SJCRH30 (cell line): ENCODE data around the gene NR2F1-AS1. TPM values are rescaled to one million over a fixed set of nuclear protein-coding genes. Genes with fewer than 3 reads are reported as not detected.
"Not testable (repeated sequence)": the region's sequence is repeated elsewhere in the genome, so short reads cannot be mapped to it uniquely, and the experiment has no call there.

Source experiments
- DNase-seq, 2 experiments: peaks; one replicate each; pipeline ENCODE4 v3.0.0-alpha.2; 2015 to 2020
- H3K27ac ChIP-seq: fragments of 250-450 bp; sonication (Bioruptor Pico); 2 replicates; pipeline ENCODE4 v1.5.1; 2020; ENCODE audit warnings: mild to moderate bottlenecking, moderate library complexity
- H3K27me3 ChIP-seq: fragments of 250-450 bp; sonication (Bioruptor Pico); 2 replicates; pipeline ENCODE4 v1.5.1; 2020; ENCODE audit warnings: mild to moderate bottlenecking, moderate library complexity
- H3K36me3 ChIP-seq: fragments of 250-450 bp; sonication (Bioruptor Pico); 2 replicates; pipeline ENCODE4 v1.5.1; 2020; ENCODE audit warnings: mild to moderate bottlenecking, moderate library complexity
- H3K4me1 ChIP-seq: fragments of 250-450 bp; sonication (Bioruptor Pico); 2 replicates; pipeline ENCODE4 v1.5.1; 2020; ENCODE audit warnings: mild to moderate bottlenecking, moderate library complexity
- H3K4me3 ChIP-seq: fragments of 250-450 bp; sonication (Bioruptor Pico); 2 replicates; pipeline ENCODE4 v1.5.1; 2020; ENCODE audit warnings: mild to moderate bottlenecking, moderate library complexity
- H3K9me3 ChIP-seq: fragments of 250-450 bp; sonication (Bioruptor Pico); replicated peaks from 2 replicates; pipeline ENCODE4 v1.5.1; 2020; ENCODE audit warnings: mild to moderate bottlenecking, moderate library complexity
- total RNA-seq: library from RNA; depleted of rRNA; stranded (reverse); fragments of >200 nt; shearing (Covaris generic); gene quantifications from 2 replicates; pipeline ENCODE4 v1.2.3, GENCODE V29; 2014

The NR2F1-AS1 gene
- total RNA-seq, 1 experiment from 2014 or later, result 11.3 TPM

- DNase-seq, result peak in 1 of 2 experiments; percentile 20
- no peaks in the 10 kb centered on the region for H3K36me3 ChIP-seq
- no peaks in the 10 kb centered on the region for H3K27me3 ChIP-seq
- H3K4me3 ChIP-seq, result no peak overlapping the region
- peaks cover 6% of the 10 kb centered on the region for H3K4me1 ChIP-seq
- H3K27ac ChIP-seq, result no peak overlapping the region
- no peaks in the 10 kb centered on the region for H3K9me3 ChIP-seq
Observed at GRCh38 chr5:93403141-93403928, 177.7 kb downstream of the NR2F1-AS1 start.

GRCh38 chr5:93402451-93402850, 178.6 kb downstream of the NR2F1-AS1 start:
- Histone ChIP-seq H3K27me3 (no peaks in the 10 kb centered on the region), H3K36me3 (no peaks in the 10 kb centered on the region), H3K27ac (no peak overlapping the region), H3K4me1 (peaks cover 6% of the 10 kb centered on the region), H3K9me3 (no peaks in the 10 kb centered on the region), H3K4me3 (no peak overlapping the region)
- DNase-seq, result no peak

GRCh38 chr5:93401634-93402213, 179.3 kb downstream of the NR2F1-AS1 start:
- DNase-seq, result no peak
- Histone ChIP-seq H3K27me3 (no peaks in the 10 kb centered on the region), H3K4me1 (peaks cover 6% of the 10 kb centered on the region), H3K27ac (no peak overlapping the region), H3K36me3 (no peaks in the 10 kb centered on the region), H3K9me3 (no peaks in the 10 kb centered on the region), H3K4me3 (no peak overlapping the region)

- DNase-seq, result no peak
- no peak overlapping the region for H3K4me3 ChIP-seq
- no peak overlapping the region for H3K27ac ChIP-seq
- no peaks in the 10 kb centered on the region for H3K36me3 ChIP-seq
- peaks cover 6% of the 10 kb centered on the region for H3K4me1 ChIP-seq
- no peaks in the 10 kb centered on the region for H3K9me3 ChIP-seq
- H3K27me3 ChIP-seq, result no peaks in the 10 kb centered on the region
Observed at GRCh38 chr5:93399675-93400074, 181.3 kb downstream of the NR2F1-AS1 start.

- Histone ChIP-seq H3K9me3 (no peaks in the 10 kb centered on the region), H3K27ac (no peak overlapping the region), H3K4me1 (no peaks in the 10 kb centered on the region), H3K27me3 (no peaks in the 10 kb centered on the region), H3K4me3 (no peak overlapping the region), H3K36me3 (no peaks in the 10 kb centered on the region)
- no peak for DNase-seq
Observed at GRCh38 chr5:93395971-93396379, 185.0 kb downstream of the NR2F1-AS1 start.

GRCh38 chr5:93395010-93395409, 186.0 kb downstream of the NR2F1-AS1 start:
- Histone ChIP-seq H3K36me3 (no peaks in the 10 kb centered on the region), H3K9me3 (no peaks in the 10 kb centered on the region), H3K4me3 (no peak overlapping the region), H3K27me3 (no peaks in the 10 kb centered on the region), H3K4me1 (no peaks in the 10 kb centered on the region), H3K27ac (no peak overlapping the region)
- no peak for DNase-seq

- no peak overlapping the region for H3K27ac ChIP-seq
Observed at GRCh38 chr5:93394301-93394700, 186.7 kb downstream of the NR2F1-AS1 start.

GRCh38 chr5:93391169-93391568, 189.8 kb downstream of the NR2F1-AS1 start:
- not testable (repeated sequence) for H3K36me3 ChIP-seq, DNase-seq, H3K4me3 ChIP-seq, H3K4me1 ChIP-seq, H3K9me3 ChIP-seq, H3K27me3 ChIP-seq, H3K27ac ChIP-seq

More at GRCh38 chr5:93394301-93394700, 186.7 kb downstream of the NR2F1-AS1 start:
- DNase-seq, result peak; percentile 30 to 58
- Histone ChIP-seq H3K4me1 (no peaks in the 10 kb centered on the region), H3K4me3 (no peak overlapping the region), H3K36me3 (no peaks in the 10 kb centered on the region), H3K27me3 (no peaks in the 10 kb centered on the region), H3K9me3 (no peaks in the 10 kb centered on the region)

GRCh38 chr5:93385655-93386054, 195.4 kb downstream of the NR2F1-AS1 start:
- Histone ChIP-seq H3K36me3 (no peaks in the 10 kb centered on the region), H3K27me3 (no peaks in the 10 kb centered on the region), H3K27ac (no peak overlapping the region), H3K4me3 (no peak overlapping the region), H3K4me1 (peaks cover 3% of the 10 kb centered on the region; the same call in 1 of the 2 replicates), H3K9me3 (no peaks in the 10 kb centered on the region)
- DNase-seq, result no peak

GRCh38 chr5:93384995-93385394, 196.0 kb downstream of the NR2F1-AS1 start:
- no peak overlapping the region for H3K27ac ChIP-seq
- no peaks in the 10 kb centered on the region for H3K9me3 ChIP-seq
- peaks cover 3% of the 10 kb centered on the region; the same call in 1 of the 2 replicates for H3K4me1 ChIP-seq
- no peak for DNase-seq
- H3K4me3 ChIP-seq, result no peak overlapping the region
- H3K27me3 ChIP-seq, result no peaks in the 10 kb centered on the region
- no peaks in the 10 kb centered on the region for H3K36me3 ChIP-seq

GRCh38 chr5:93384026-93384425, 197.0 kb downstream of the NR2F1-AS1 start:
- H3K27ac ChIP-seq, result no peak overlapping the region
- no peak overlapping the region for H3K4me3 ChIP-seq
- no peak for DNase-seq
- H3K9me3 ChIP-seq, result no peaks in the 10 kb centered on the region
- H3K4me1 ChIP-seq, result peaks cover 3% of the 10 kb centered on the region; the same call in 1 of the 2 replicates
- no peaks in the 10 kb centered on the region for H3K36me3 ChIP-seq
- no peaks in the 10 kb centered on the region for H3K27me3 ChIP-seq

GRCh38 chr5:93382188-93382825, 198.7 kb downstream of the NR2F1-AS1 start:
- Histone ChIP-seq H3K4me3 (no peak overlapping the region), H3K27me3 (no peaks in the 10 kb centered on the region), H3K4me1 (peaks cover 14% of the 10 kb centered on the region)

GRCh38 chr5:93381057-93381456, 200.0 kb downstream of the NR2F1-AS1 start:
- Histone ChIP-seq H3K4me1 (peaks cover 14% of the 10 kb centered on the region), H3K9me3 (no peaks in the 10 kb centered on the region), H3K27ac (no peak overlapping the region), H3K27me3 (no peaks in the 10 kb centered on the region), H3K4me3 (no peak overlapping the region), H3K36me3 (no peaks in the 10 kb centered on the region)
- DNase-seq, result no peak

More at GRCh38 chr5:93382188-93382825, 198.7 kb downstream of the NR2F1-AS1 start:
- no peak for DNase-seq
- no peaks in the 10 kb centered on the region for H3K9me3 ChIP-seq
- no peaks in the 10 kb centered on the region for H3K36me3 ChIP-seq
- no peak overlapping the region for H3K27ac ChIP-seq

GRCh38 chr5:93378073-93378472, 202.9 kb downstream of the NR2F1-AS1 start:
- peak overlapping the region; percentile 59 for H3K27ac ChIP-seq
- peaks cover 11% of the 10 kb centered on the region for H3K4me1 ChIP-seq
- no peaks in the 10 kb centered on the region for H3K36me3 ChIP-seq
- peak; percentile 56 to 82 for DNase-seq
- H3K9me3 ChIP-seq, result peaks cover 5% of the 10 kb centered on the region; the same call in 1 of the 2 replicates
- no peaks in the 10 kb centered on the region for H3K27me3 ChIP-seq
- no peak overlapping the region for H3K4me3 ChIP-seq

GRCh38 chr5:93371893-93372292, 209.1 kb downstream of the NR2F1-AS1 start:
- DNase-seq, result no peak
- H3K4me1 ChIP-seq, result no peaks in the 10 kb centered on the region
- no peak overlapping the region for H3K4me3 ChIP-seq
- H3K27me3 ChIP-seq, result no peaks in the 10 kb centered on the region
- no peaks in the 10 kb centered on the region for H3K36me3 ChIP-seq
- H3K27ac ChIP-seq, result no peak overlapping the region
- peaks cover 5% of the 10 kb centered on the region; the same call in 1 of the 2 replicates for H3K9me3 ChIP-seq
